DND-41 (cell line): ENCODE results near the gene MSI2.
A peak's percentile ranks its signal among the peaks of the same experiment; 100 is the strongest.

Experiments
- ATAC-seq: fragments of 200-7000 bp; cut with Tn5 transposase; 3 replicates; pipeline ENCODE4 v1.9.1; 2021; ENCODE audit warnings: low read depth; ENCODE audit not compliant: insufficient read depth
- DNase-seq: peaks from one replicate; pipeline ENCODE4 v3.0.0-alpha.2; 2020
- H2AFZ ChIP-seq: 2 replicates; pipeline ENCODE4 v1.6.0; 2012; ENCODE audit warnings: low read depth, low read length
- H3K27ac ChIP-seq: 2 replicates; pipeline ENCODE4 v1.5.1; 2012; ENCODE audit warnings: low read length, inconsistent platforms
- H3K27me3 ChIP-seq: fragments of 200-600 bp; sonication (generic); 2 replicates; pipeline ENCODE4 v1.6.0; 2012; ENCODE audit warnings: low read length, mild to moderate bottlenecking, inconsistent platforms; ENCODE audit not compliant: insufficient read depth, poor library complexity
- H3K36me3 ChIP-seq: 2 replicates; pipeline ENCODE4 v1.5.1; 2012; ENCODE audit warnings: low read length, inconsistent platforms; ENCODE audit not compliant: insufficient read depth
- H3K4me1 ChIP-seq: 2 replicates; pipeline ENCODE4 v1.5.1; 2012; ENCODE audit warnings: mild to moderate bottlenecking, low read length; ENCODE audit not compliant: insufficient read depth
- H3K4me2 ChIP-seq: 2 replicates; pipeline ENCODE4 v1.6.0; 2012; ENCODE audit warnings: mild to moderate bottlenecking, moderate library complexity, low read length, inconsistent platforms; ENCODE audit not compliant: insufficient read depth
- H3K4me3 ChIP-seq, 2 experiments: fragments of 200-600 bp in 1 of 2; shearing (Covaris generic) in 1 of 2; 2 replicates each; pipeline ENCODE4 v1.5.1; 2012 to 2016; ENCODE audit warnings: inconsistent platforms in 2 of 2, low read length in 2 of 2, mild to moderate bottlenecking in 2 of 2, low read depth in 1 of 2, moderate library complexity in 1 of 2
- H3K79me2 ChIP-seq: 2 replicates; pipeline ENCODE4 v1.6.0; 2012; ENCODE audit warnings: low read length, inconsistent platforms; ENCODE audit not compliant: insufficient read depth
- H3K9ac ChIP-seq: 2 replicates; pipeline ENCODE4 v1.6.0; 2012; ENCODE audit warnings: low read depth, mild to moderate bottlenecking, inconsistent platforms, low read length, moderate library complexity
- H3K9me3 ChIP-seq: 2 replicates; pipeline ENCODE4 v1.5.1; 2012; ENCODE audit warnings: low read length, moderate library complexity, mild to moderate bottlenecking, inconsistent platforms; ENCODE audit not compliant: insufficient read depth, severe bottlenecking
- H4K20me1 ChIP-seq: 2 replicates; pipeline ENCODE4 v1.6.0; 2012; ENCODE audit warnings: low read length; ENCODE audit not compliant: insufficient read depth
- EZH2 ChIP-seq: IDR thresholded peaks from 3 replicates; pipeline ENCODE4 v1.6.1; 2012; ENCODE audit warnings: borderline replicate concordance, low read depth, mild to moderate bottlenecking, moderate library complexity, low read length, inconsistent platforms; ENCODE audit not compliant: severe bottlenecking
- TF ChIP-seq, protein P1 (sequence below): IDR thresholded peaks from 2 replicates; pipeline ENCODE4 v1.5.1; 2012; ENCODE audit warnings: borderline replicate concordance, low read length, moderate library complexity, mild to moderate bottlenecking; ENCODE audit not compliant: poor library complexity, severe bottlenecking; ENCODE audit errors: extremely low read depth

MSI2 gene

GRCh38 chr17:57530508-57530907 is 274.2 kb downstream of the MSI2 start:
- no peaks in the 10 kb centered on the region for H4K20me1 ChIP-seq
- DNase-seq (no peak), ATAC-seq (peak; percentile 62)
- H3K9me3 ChIP-seq, result no peaks in the 10 kb centered on the region
- peak overlapping the region; percentile 17; the same call in 1 of the 2 replicates for H3K4me2 ChIP-seq
- no peaks in the 10 kb centered on the region for H3K27me3 ChIP-seq
- H3K79me2 ChIP-seq, result peaks cover 99% of the 10 kb centered on the region
- peaks cover 100% of the 10 kb centered on the region for H3K4me1 ChIP-seq
- H3K27ac ChIP-seq, result peak overlapping the region; percentile 92
- peaks cover 93% of the 10 kb centered on the region for H3K36me3 ChIP-seq
- no peak overlapping the region for H3K4me3 ChIP-seq
- H2AFZ ChIP-seq, result no peak overlapping the region
- TF ChIP-seq, protein P1, sequence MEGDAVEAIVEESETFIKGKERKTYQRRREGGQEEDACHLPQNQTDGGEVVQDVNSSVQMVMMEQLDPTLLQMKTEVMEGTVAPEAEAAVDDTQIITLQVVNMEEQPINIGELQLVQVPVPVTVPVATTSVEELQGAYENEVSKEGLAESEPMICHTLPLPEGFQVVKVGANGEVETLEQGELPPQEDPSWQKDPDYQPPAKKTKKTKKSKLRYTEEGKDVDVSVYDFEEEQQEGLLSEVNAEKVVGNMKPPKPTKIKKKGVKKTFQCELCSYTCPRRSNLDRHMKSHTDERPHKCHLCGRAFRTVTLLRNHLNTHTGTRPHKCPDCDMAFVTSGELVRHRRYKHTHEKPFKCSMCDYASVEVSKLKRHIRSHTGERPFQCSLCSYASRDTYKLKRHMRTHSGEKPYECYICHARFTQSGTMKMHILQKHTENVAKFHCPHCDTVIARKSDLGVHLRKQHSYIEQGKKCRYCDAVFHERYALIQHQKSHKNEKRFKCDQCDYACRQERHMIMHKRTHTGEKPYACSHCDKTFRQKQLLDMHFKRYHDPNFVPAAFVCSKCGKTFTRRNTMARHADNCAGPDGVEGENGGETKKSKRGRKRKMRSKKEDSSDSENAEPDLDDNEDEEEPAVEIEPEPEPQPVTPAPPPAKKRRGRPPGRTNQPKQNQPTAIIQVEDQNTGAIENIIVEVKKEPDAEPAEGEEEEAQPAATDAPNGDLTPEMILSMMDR, result peak; percentile 23
- TF ChIP-seq EZH2, result no peak
- H3K9ac ChIP-seq, result peak overlapping the region; percentile 39

DNA sequence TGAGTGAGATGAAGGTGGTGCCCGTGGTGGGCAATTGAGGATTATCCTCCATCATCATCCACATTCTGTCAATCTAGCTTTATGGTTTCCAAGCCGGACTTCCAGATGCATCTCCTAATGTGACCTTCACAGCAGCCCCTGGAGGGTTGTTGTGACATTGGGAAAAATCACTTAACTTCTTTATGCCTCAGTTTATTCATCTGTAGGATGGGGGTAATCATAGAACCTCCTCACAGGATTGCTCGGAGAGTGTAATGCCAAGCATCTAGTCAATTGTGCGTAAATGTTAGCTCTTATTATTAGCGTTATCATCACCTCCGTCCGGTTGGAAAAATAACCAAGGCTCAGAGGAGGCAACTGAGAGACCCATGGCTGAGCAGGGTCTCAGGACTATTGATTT is 274.8 kb downstream of the MSI2 start:
- Histone ChIP-seq H3K9me3 (no peaks in the 10 kb centered on the region), H3K36me3 (peaks cover 90% of the 10 kb centered on the region), H3K4me1 (peaks cover 100% of the 10 kb centered on the region), H3K4me3 (no peak overlapping the region), H3K9ac (peak overlapping the region; percentile 39), H4K20me1 (no peaks in the 10 kb centered on the region), H3K79me2 (peaks cover 99% of the 10 kb centered on the region), H3K4me2 (no peak overlapping the region), H2AFZ (no peak overlapping the region), H3K27me3 (no peaks in the 10 kb centered on the region), H3K27ac (peak overlapping the region; percentile 92)
- ATAC-seq (no peak), DNase-seq (no peak)
- no peak for TF ChIP-seq EZH2
- TF ChIP-seq, protein P1, result no peak

DNA sequence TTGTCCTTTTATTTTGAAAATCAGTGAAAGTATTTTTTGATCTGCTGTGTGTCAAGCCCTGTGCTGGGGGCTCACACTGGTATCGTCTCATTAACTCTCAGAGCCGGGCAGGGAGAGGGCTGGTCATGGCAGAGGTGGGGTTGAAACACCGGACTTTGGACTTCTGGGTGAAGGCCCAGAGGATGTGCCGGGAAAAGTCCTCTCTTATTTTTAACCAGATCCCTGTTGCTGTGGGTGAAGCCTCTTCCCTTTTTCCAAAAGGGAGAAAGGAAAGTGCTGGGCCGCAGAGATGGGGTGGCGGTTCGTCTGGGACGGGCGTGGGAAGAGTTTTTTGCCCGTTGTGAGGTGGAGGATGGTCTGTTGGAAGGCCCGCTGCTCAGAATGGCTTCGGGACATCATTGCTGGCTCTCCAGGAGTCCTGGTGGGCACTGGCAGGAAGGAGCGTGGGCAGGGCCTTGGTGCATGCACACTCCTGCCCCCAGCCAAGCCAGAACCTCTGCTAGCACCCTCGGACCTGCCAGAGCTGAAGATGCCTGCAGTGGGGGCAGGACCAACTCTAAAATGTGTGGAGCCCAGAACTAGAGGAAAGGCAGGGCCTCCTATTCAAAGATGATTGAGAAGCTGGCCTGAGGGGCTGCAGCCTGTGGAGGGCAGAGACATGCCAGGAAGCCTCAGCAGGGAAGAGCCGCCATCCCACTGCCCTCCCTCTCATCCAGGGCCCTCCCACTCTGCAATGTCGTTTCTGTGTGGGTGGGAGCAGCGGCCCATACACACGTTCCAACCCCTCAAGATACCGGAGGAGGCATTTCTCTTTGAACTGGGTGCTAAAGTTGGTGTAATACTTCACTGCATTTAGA is 275.6 kb downstream of the MSI2 start:
- no peak overlapping the region for H3K4me3 ChIP-seq

More for the DNA sequence above, 275.6 kb downstream of the MSI2 start:
- TF ChIP-seq EZH2, result no peak
- TF ChIP-seq, protein P1, result peak; percentile 9
- no peaks in the 10 kb centered on the region for H4K20me1 ChIP-seq
- peak overlapping the region; percentile 37 for H3K9ac ChIP-seq
- no peak overlapping the region for H2AFZ ChIP-seq
- no peak overlapping the region; the same call in 1 of the 2 replicates for H3K4me2 ChIP-seq
- H3K27ac ChIP-seq, result peak overlapping the region; percentile 92
- ATAC-seq (no peak), DNase-seq (no peak)
- no peaks in the 10 kb centered on the region for H3K9me3 ChIP-seq
- H3K4me1 ChIP-seq, result peaks cover 100% of the 10 kb centered on the region
- H3K36me3 ChIP-seq, result peaks cover 82% of the 10 kb centered on the region
- H3K79me2 ChIP-seq, result peaks cover 99% of the 10 kb centered on the region
- H3K27me3 ChIP-seq, result no peaks in the 10 kb centered on the region
